Activated CD4-positive, alpha-beta T cell treated with anti-CD3 and anti-CD28 coated beads for 1 hour (primary cell): Measurements from ENCODE around the gene CD2BP2.
"Not testable (repeated sequence)": the region's sequence is repeated elsewhere in the genome, so short reads cannot be mapped to it uniquely, and the experiment has no call there.

Experiments
- DNase-seq: peaks from one replicate; pipeline ENCODE4 v3.0.0-alpha.2; 2020

CD2BP2 gene

GRCh38 chr16:30358990-30359870 is 4.1 kb upstream of the CD2BP2 start:
- no peak for DNase-seq

GRCh38 chr16:30358577-30358936 is 3.4 kb upstream of the CD2BP2 start:
- DNase-seq = no peak

DNA sequence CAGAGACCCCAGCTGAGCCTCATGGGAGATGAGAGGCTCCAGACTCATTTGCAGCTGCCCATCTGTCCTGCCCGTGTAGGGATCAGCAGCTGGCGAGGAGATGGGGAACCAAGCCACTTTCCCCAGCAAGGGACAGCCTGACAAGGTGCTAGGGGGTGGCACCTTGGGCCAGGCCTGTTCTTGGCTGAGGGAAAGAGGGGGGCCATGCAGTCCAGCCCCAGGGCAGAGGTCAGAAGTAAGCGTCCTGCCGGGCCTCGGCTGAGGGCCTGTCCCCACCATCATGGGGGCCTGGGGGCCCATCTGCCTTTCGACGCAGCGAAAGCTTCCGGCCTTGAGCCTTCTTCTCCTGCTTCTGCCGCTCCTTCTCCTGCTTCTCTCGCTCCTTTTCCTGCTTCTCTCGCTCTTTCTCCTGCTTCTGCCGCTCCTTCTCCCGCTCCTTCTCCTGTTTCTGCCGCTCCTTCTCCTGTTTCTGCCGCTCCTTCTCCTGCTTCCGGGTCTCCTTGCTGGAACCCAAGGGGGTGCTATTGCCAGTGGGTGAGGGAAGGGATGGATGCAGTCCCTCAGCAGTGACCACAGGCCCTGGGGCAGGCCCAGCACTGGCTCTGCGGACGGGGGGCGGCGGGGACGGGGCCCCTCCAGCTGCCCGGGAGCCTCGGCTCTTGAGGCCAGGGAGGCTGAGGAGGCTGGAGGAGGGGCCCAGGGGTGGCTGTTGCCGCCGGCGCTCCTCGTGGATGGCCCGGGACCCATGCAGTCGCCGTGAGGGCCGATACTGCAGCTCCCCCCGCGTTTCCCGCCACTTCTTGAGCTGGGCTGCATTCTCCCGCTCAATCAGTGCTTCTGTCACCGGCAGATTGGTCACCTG is 2.8 kb upstream of the CD2BP2 start:
- DNase-seq = no peak

DNA sequence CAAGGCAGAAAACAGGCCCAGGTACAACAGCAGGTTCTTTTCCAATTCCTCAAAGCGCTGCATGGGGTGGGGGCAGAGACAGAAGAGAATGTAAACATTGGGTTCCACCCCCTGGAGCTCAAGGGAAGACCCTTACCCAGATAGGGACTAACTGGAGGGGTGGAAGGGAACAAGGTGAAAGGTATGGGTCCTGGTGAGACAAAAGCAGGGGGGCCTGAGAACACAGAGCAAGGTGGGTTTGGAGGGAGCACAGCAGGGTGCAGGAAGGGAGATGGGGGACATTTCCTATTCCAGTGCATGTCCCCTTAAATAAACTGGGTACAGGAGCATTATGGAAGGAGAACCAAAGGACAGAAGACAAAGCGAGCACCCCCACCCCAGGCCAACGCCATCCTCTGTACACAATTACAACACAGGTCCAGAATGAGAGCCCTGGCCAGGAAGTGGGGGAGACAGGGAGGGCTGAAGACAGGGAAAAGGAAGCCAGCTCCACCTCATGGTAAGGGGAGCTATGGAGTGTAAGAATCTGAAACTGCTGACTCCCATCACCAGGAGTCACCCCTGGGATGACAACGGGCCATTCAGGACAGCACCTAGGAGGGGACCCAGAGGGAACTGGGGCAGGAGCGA is 2.1 kb upstream of the CD2BP2 start:
- no peak for DNase-seq

GRCh38 chr16:30356401-30357084 is 1.4 kb upstream of the CD2BP2 start:
- DNase-seq = no peak

- DNase-seq = no peak
Observed at GRCh38 chr16:30355954-30356308, 823 bp upstream of the CD2BP2 start.

GRCh38 chr16:30354423-30355143 is 525 bp downstream of the CD2BP2 start:
- no peak for DNase-seq

DNA sequence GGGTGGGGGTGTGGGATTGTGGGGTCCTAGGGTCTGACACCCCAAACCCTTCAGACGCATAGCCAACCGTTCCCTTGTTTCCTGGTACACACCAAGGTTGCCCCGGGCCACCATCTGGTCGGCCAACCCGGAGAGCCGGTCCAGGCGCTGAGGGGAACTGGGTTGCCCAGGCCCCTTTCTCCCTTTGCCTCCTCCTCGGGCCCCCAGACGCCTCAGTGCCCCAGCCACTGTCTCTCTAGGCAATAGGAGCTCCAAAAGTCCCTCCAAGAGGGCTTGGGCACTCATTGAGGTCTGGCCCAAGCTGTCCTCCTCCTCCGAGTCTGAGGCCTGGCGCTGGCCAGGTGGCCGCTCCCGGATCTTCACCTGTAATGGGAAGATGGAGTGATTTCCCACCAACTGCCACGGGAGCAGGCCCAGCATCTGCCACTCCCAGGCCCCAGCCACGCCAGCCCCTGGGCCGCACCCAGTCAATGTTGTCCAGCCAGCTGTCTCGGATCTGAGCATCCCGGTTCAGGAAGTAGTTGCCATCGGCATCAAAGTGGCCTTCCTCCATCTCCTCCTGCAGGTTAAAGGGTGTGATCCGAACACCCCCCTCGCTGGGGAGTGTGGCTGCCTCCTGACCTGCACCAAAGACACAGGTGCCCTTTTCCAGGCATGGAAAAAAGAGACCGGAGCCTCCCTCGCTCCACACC is 1.5 kb downstream of the CD2BP2 start:
- DNase-seq = no peak

GRCh38 chr16:30352488-30353401 is 2.4 kb downstream of the CD2BP2 start:
- DNase-seq = no peak

- DNase-seq = no peak
Observed at GRCh38 chr16:30351586-30352419, 3.3 kb downstream of the CD2BP2 start.

DNA sequence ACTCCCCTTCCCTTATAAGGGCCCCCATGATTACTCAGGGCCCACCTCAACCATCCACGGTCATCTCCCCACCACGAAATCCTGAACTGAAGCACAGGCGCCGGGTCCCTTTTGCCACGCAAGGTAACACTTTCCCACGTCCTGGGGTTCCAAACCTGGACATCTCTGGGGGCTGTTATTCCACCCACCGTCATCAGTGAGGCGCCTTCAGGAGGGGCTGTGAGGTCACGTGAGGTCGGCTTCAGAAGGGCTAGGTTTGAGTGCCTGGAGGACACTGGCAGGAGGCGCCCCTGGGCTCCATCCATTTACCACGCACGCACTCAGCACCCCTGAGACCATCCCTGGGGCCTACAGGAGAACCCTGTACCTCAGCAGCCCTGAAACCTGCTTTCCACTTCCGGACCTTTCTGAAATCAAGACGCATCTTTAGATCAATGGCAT is 4.1 kb downstream of the CD2BP2 start:
- DNase-seq = no peak

GRCh38 chr16:30350134-30350871 is 4.8 kb downstream of the CD2BP2 start:
- DNase-seq = no peak

DNA sequence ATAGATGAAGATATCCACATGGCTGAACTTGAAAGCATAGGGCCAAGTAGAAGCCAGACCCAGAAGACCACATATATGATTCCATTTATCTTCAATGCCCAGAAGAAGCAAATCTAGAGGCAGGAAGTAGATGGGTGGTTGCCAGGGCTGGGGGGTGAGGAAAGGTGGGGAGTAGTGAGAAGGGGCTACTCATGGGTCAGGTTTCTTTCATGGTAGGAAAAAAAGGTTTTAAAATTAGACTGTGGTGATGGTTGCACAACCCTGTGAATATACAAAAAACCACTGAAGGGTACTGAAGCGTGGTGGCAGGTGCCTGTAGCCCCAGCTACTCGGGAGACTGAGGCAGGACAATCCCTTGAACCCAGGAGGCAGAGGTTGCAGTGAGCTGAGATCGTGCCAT is 5.4 kb downstream of the CD2BP2 start:
- no peak for DNase-seq

- DNase-seq = no peak
Observed at GRCh38 chr16:30348929-30349328, 6.2 kb downstream of the CD2BP2 start.

GRCh38 chr16:30348113-30348512 is 7.0 kb downstream of the CD2BP2 start:
- DNase-seq = no peak

- DNase-seq = no peak
Observed at GRCh38 chr16:30346286-30346685, 8.8 kb downstream of the CD2BP2 start.

- not testable (repeated sequence) for DNase-seq
Observed at GRCh38 chr16:30343491-30343820, 11.7 kb downstream of the CD2BP2 start.

- no peak for DNase-seq
Observed at GRCh38 chr16:30342751-30343490, 12.2 kb downstream of the CD2BP2 start.
